HG02571 (cell line): Measurements from ENCODE around the gene EFNA5.

ENCODE experiments used
- ATAC-seq: cut with Tn5 transposase; IDR thresholded peaks from one replicate; pipeline ENCODE4 v1.9.1; 2021; ENCODE audit warnings: mild to moderate bottlenecking, moderate library complexity; ENCODE audit not compliant: unreplicated experiment

Gene EFNA5

DNA sequence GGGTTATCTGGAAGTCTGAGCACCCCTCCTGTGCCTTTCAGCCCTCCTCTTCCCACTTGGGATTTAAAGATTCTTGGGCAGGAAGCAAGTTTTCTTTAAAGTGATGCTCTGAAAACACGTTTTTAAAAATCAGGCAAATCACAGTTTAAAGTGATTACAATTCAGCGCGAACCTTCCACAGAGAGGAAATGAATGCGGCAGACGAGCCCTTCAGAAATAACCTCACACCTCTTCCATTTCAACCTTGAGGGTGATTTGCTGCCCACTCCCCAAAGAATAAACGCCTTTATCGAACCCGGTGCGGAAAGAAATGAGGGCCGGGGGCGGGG lies 2.3 kb upstream of the EFNA5 start:
- ATAC-seq = no peak

DNA sequence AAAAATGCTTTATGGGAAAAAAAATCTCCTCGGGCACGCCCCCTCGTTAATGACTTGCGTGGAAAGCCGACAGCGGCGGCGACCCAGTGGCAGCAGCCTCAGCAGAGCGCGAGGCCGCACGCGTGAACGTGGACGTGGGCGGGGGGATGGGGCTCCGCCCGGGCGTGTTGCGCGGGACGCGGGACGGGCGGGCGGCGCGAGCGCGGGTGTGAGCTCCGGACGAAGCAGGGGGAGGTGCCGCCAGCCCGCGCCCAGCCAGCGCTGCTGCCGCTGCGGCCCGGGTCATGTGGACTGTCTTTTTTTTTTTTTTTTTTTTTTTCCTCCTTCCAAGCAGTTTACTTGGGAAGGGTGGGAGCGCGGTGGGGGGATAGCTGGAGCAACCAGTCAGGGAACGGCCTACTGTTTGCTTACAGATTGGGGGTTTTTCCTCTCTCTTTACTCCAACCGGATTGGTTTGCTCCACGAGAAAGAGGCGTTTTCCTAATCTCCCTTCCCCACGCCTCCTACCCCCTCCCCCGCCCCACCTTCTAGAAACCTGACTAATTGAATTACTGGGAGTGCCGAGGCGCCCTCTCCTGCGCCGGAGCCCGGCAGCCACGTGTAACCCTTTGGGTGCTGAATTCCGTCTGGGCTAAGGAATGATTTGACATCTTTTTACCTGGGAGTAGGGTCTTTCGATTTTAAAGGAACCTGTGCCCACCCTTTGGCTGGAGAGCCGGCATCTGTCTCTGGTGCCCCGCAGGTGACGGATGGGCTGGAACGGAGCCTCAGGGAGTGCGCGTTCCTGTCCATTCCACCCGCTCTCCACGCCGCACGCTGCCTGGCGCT lies 1.7 kb upstream of the EFNA5 start:
- no peak for ATAC-seq

DNA sequence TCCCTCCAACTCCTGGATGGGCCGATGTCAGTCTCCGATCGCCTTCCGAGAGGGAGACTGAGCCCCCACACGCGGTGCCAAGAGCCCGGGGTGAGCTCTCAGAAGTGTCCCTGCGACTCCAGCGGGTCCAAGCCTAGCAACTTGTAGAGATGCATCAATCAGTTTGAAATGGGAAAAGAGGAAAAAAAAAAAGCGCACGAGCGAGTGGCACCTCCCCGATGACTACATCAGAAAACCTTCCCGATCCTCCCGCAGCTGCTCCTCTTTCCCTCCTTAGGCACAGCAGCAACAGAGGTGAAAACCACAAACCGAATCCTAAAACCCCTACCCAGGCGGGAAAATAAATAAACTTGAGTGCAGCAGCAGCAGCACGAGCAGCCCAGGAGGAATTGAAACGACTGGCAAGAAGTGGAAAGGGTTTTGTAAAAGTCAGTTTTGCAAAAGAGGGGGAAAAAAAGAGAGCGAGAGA lies 1.0 kb upstream of the EFNA5 start:
- ATAC-seq = no peak

DNA sequence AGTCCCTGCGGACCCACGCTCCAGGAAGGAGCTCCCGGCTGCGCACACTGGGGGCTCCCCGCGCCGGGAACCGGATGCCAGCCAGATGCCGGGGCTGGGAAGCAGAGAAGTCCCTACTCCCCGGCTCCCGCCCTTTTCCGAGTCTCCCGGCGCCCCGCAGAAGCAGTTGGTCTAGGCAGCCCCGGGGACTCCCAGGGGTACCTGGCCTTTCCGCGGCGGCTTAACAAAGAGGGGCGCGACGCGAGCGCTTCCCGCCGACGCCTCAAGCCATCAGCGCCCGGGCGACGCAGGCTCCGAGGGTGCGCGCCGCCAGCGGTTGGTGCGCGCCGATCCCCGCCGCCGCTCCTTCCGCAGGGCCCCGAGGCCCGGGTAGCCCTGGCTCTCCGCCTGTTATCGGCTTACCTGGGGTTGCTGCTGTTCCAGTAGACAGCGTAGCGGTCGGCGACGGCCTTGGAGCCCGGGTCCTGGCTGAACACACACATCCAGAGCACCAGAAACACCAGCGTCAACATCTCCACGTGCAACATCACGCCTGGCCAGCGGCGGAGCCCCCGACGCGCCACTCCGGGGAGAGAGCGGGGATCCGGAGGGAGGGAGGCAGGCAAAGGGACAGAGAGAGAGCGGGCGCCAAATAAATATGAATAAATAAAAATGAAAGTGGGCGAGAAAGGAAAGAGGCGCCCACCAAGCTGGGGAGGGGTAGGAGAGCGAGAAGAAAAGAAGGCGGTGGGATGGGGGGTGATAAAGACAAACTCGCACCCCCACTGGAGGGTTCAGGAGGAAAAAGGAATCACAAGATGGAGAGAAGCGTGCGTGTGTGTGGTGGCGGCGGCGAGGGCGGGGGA lies 428 bp downstream of the EFNA5 start:
- ATAC-seq = no peak

DNA sequence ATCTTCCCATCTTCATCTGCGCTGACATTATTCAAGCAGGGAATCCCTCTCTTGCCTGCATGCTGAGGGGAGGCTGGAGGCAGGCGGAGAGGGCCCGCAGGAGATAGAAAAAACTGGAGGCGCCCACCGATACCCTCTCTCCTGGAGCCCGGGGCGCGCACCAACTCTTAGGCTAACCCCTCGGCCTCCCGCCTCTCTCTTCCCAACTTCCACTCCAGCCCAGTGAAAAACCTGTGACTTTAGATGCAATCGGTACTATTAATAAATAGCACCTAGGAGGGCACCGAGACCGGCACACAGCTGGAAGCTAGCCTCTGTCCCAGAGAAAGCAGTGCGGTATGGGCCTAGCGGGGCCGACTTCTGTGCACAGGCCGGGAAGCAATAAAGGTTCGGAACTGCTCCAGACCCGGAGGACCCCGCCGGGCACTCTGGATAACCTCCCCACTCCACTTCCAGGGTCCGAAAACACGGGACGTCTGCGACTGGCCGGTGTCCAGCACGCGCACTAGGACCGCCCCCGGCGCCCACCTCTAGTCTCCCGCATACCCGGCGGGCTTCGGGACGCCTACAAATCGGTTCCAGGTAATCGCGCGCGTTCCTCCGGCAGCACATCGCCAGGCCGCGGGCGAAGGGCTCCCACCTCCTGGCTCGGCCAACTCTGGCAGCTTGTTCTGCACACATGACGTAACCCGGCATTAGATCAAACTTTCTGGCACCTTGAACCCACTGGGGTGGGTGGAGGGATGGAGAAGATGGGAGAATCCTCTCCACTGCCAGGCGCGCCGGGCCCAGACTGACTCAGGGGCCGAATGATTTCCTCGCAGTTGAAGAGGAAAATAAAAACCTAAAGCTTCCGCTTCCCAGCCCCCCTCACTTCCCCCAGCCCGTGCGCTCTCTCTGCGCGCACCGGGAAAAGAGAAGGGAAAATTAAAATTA lies 1.4 kb downstream of the EFNA5 start:
- ATAC-seq = no peak

DNA sequence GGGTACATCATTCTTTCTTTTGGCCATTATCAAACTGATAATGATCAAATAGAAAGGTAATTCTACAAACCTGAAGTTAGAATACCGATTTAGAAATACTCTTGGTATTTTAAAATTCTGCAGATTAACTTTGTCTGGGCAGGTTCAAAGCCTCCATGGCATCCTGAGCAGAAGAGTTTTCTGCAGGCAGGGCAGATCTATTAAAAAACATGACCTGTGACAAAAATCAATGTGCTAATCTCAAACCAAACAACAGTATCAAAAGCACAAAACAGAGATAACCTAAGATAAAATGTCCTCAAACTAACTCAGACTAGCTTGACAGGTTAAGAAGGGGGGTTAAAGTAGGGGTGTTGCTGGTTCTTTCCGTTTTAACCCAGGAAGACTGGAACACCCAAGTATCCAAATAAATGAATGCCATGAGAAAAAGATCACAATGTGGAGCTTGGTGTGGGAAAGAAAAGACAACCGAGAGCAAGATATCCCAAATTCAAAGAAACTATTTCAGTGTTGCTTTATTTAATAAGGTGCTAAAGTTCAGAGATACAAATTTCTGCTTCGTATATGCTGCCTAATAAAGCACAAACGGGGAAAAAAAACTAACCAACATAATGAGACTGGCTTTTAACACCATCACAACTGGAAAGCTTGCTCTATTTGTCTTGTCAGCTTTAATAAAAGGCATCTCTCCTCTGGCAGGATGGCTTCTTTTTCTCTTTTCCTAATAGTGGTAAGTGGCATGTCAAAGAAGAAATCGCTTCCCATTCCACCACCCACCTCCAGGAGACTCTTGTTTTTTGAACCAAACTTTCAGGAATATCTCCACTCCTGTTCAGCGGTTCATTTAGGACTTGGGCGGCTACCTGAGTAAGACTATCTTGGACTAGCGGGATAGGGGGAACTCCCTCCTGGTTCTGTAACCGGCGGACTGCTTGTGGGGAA lies 2.3 kb downstream of the EFNA5 start:
- ATAC-seq = no peak

DNA sequence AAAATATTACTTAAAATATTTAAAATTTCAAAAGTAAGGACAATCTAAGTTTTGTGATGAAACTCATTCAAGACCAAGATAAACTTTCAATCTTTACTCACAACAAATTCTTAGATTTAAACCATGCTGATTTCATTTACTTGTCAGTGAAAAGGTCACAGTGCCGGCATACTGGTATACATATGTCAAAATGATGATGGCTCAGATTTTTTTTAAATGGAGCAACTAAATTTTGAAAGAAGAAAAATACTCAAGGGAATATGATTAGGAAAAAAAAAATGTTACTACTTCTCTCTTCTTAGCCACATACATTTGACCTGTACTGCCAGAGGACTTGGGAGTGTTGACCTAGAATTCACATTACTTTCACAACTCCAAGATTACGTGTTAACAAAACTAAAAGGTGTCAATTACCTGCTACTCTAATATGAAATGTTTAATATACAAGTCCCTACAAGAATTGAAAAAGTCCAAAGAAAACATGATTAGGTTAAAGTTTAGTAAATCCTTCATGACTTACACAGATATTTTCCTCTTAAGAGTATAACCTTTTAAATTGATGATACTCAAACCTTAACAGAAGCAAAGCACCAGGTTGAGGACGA lies 4.6 kb downstream of the EFNA5 start:
- no peak for ATAC-seq

DNA sequence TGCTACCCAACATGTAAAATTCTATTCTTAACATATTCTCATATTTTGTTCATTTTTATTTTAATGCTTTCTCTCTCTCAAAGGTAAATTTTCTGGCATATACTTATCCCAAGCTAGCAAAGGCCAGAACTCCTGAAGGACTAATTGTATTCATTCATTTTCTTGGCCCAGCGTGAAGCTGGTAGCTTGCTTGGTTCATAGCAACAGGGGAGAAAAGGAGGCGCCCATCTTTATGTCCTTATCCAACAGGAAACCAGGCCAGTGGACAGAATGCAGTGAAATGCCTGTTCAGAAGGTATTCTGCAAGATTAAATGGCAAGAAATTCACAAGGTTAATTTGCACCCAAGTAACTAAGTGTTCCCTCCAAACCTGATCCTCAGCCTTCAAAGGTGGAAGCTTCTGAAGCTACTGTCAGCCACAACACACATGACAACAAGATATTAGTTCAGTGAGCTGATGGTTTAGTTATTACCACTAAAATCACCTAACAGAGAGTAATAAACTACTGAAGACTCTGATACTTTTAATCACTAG lies 5.6 kb downstream of the EFNA5 start:
- ATAC-seq = no peak

DNA sequence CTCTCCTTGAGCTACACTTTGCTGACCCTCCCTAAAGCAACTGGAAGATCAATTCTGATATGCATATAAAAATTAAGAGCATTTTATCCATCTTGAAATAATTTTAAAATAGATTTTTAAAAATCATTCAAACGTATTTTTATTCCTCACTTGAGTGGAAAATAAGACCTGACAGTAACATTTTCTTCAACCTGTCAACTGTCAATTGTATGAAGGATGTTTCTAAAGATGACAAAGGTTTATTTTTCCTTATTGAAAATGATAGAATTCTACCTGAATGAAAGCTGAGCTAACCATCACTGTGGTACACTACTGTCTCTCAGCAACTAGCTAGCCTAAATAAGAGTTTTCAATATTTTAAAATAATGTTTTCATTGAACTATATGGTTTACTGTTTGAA lies 7.0 kb downstream of the EFNA5 start:
- no peak for ATAC-seq

DNA sequence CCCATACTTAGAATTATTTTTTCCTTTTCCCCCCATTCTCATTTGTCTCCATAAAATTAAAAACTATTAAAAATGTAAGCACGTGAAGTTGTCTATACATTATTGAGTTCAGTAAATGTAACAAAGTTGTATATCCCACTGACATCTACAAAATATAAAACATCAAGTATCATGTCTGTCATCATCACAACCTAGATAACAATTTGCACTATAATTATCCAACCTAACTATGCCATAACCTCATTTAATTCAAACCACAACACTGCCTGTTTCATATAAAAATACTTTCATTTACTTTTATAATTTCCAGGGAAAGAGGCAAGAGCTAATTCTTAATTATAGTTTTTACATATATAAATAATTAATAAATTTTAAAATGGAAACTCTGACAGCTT lies 9.1 kb downstream of the EFNA5 start:
- ATAC-seq = no peak

DNA sequence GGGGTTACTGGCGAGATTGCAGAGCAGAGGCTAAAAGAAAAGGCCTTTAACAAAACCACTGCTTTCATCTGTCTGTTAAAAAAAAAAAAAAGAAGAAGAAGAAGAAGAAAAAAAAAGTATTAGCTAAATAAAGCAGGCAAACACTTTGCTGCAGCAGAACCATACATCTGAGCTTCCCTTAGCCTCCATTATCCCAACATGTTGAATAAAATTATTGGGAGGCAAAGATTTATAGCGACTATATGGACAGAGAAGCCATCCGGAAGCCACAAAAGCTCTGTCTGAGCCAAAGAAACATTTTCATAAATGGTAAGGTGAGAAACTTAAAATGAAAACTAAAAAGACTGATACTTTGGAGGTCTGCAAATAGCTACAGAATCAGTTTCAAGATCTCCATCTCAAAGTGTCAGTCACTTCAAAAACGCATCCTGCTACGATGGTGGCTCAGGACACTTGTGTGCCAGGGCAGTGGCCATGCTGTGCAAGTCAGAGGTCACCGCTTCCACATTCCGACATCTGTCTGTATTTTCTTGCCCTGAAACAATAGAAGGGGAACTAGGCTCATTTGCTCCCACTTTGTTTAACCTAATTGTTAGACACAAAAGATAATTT lies 9.6 kb downstream of the EFNA5 start:
- ATAC-seq = no peak

DNA sequence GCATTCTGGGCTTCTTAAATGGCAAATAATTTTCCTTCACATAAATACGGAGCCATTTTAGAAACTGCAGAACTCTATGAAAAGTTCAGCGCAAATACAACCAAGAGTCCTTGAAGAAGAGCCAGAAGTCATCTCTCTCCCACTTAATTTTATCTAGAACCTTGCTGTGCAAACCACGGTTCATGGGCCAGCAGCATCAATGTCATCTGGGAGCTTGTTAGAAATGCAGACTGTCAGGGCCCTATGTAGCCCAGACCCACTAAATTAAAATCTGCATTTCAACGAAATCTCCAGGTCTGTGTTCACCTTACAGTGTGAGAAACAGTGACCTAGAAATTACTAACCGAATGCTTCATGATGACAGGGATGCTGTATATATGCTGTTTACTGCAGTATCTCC lies 12.2 kb downstream of the EFNA5 start:
- no peak for ATAC-seq

DNA sequence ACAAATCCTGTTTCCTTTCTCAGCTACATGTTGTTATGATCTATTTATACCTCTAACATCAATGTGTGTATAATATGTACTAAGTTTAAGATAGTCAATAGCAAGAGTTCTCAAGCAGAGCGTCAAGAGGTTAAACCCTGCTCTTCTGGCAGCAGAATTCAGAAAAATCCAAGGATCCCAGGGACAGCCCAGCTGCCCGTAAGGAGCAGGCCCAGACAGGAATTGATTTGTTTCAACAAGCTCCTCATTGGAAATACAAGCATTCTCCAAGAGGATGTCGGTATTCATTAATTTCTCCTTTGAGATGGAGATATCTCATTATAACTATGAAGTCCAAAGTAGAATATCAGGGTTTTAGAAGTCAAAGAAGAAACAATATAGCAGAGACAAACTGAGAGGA lies 14.9 kb downstream of the EFNA5 start:
- no peak for ATAC-seq

DNA sequence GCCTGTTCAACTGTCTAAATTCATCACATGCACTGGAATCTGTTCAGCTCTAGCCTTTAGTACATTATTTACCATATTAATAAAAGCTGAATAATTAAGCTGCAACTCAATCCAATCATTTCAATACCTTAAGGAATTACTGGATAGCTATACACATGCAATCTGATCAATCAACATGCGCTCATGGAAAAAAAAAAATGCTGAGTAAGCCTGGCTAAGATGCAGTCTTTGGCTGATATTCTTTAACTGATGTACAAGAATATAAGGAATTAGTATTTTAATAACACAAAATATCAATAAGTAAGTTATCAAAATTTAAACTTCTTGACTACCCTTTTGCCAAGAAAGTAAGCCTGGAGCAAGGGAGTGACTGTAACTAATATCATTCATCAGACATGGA lies 15.9 kb downstream of the EFNA5 start:
- no peak for ATAC-seq

DNA sequence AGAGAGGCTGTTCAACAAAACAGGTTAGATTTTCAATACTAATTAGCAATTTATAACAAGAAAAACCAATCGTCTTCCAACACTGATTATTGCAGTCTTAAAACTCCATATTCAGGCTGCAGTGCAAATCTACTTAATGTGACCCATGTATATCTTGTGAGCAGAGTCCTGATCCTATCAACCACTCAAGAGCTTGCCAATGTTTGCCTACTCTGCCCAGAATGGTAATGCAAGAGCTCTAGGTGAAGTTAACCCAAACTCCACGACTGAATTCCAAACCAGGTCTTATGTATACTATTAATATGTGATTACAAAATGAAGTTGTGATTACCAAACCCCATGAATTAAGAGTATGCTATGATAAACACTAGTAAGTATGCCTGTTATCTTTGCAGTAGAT lies 17.1 kb downstream of the EFNA5 start:
- ATAC-seq = no peak

DNA sequence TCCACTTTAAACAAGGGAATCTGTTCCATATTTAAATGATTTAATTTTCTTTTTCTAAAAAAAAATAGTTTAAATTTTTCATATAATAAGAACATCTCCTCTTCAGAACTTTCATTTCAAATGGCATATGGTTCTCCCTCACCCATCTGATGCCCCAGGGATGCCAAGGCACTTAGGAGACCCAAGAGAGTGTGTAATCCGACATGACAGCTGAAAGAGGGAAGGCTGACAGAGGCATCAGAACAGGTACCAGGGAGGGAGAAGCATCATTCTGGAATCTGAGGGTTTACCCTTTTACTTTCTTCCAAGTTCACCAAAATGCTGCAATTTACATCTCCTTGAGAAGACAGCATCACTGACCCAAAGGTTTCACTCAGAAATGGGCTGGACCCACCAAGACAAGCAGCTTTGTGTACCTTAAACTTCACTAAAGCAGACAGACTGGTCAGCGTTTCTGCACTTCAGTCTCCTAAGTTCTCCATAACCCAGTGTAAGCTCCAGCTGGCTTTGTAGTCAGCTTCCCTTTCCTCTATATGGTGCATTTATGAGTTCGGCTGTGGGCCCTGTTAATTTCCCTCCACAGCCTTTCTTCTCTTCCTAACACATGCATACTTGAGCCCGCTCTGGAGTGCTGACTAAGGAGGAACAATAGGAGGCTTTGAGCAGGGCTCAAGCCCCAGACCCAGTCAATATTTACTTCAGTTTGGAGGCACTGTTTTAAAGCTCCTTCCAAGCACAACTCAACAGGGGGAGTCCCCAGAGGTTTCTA lies 17.7 kb downstream of the EFNA5 start:
- no peak for ATAC-seq

DNA sequence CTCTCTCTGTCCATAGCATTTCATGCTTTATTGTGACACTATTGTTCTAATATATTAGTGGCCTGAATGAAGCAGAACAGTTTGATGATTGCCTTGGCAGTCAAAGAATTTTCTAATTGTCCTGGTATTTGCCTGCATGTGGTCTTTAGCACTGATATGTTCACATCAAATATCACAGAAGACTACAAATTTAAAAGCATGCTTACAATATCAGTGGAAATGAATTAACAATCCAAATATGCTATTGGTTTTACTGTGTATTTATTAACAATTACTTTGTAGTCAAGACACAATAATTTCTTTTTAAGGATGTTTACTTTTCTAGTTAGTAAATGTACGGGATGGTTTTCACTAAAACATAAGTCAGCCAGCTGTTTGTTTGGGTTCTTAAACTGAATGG lies 18.3 kb downstream of the EFNA5 start:
- no peak for ATAC-seq

DNA sequence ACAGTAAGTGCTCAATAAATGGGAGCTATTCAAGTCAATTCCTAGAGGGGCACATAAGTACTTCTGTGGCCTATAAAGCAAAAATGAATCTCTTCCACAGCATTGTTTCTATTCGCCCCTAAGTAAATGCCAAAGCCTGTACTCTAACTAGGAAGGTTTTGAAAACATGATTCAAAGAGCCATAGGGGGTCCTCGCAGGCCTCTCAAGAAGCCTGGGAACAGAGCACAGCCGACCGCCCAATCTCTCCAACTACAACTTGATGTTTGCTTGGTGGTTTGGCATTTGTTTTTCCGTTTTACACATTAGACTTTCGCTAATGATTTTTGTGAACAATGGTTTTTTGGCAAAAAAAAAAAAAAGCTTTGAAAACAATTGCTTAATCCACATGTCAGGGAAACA lies 19.4 kb downstream of the EFNA5 start:
- no peak for ATAC-seq
